Kidney tubule cell (primary cell): ENCODE data around the gene WDR87.

ENCODE experiments used
- DNase-seq: peaks from one replicate; pipeline ENCODE4 v3.0.0-alpha.2; 2018; ENCODE audit warnings: low spot score

Gene WDR87

GRCh38 chr19:37905946-37906868 lies at the start of gene WDR87:
Gene WDR87 (minus strand): TSS chr19:37906594. CDS start chr19:37898239, 8,355 bp downstream.
- peak; percentile 66 for DNase-seq

- DNase-seq: no peak
Measured at GRCh38 chr19:37955986-37956385, 49.6 kb upstream of the WDR87 start.

GRCh38 chr19:37954421-37954874 lies 48.1 kb upstream of the WDR87 start:
- DNase-seq: no peak

GRCh38 chr19:37953918-37954303 lies 47.5 kb upstream of the WDR87 start:
- DNase-seq: no peak

- peak; percentile 70 for DNase-seq
Measured at GRCh38 chr19:37953171-37953917, 47.0 kb upstream of the WDR87 start.

- DNase-seq: peak; percentile 76
Measured at GRCh38 chr19:37951816-37952210, 45.4 kb upstream of the WDR87 start.

- DNase-seq: no peak
Measured at GRCh38 chr19:37950471-37951175, 44.2 kb upstream of the WDR87 start.

- DNase-seq: peak; percentile 44
Measured at GRCh38 chr19:37948362-37948761, 42.0 kb upstream of the WDR87 start.

- no peak for DNase-seq
Measured at GRCh38 chr19:37947778-37948177, 41.4 kb upstream of the WDR87 start.

- DNase-seq: no peak
Measured at GRCh38 chr19:37946132-37946531, 39.7 kb upstream of the WDR87 start.

GRCh38 chr19:37943480-37943879 lies 37.1 kb upstream of the WDR87 start:
- DNase-seq: no peak

GRCh38 chr19:37942516-37942902 lies 36.1 kb upstream of the WDR87 start:
- no peak for DNase-seq

- peak; percentile 55 for DNase-seq
Measured at GRCh38 chr19:37941782-37942515, 35.6 kb upstream of the WDR87 start.

GRCh38 chr19:37938353-37938752 lies 32.0 kb upstream of the WDR87 start:
- DNase-seq: no peak

GRCh38 chr19:37936886-37937285 lies 30.5 kb upstream of the WDR87 start:
- no peak for DNase-seq

GRCh38 chr19:37936166-37936565 lies 29.8 kb upstream of the WDR87 start:
- no peak for DNase-seq

- no peak for DNase-seq
Measured at GRCh38 chr19:37935341-37935740, 28.9 kb upstream of the WDR87 start.

- peak; percentile 86 for DNase-seq
Measured at GRCh38 chr19:37933937-37934358, 27.6 kb upstream of the WDR87 start.

GRCh38 chr19:37932985-37933936 lies 26.9 kb upstream of the WDR87 start:
- peak; percentile 91 for DNase-seq

- DNase-seq: peak; percentile 99
Measured at GRCh38 chr19:37931881-37932655, 25.7 kb upstream of the WDR87 start.
